ENCODE measurements around the gene CACNB1.

The CACNB1 gene

GRCh38 chr17:39209317-39210092, 12.0 kb upstream of the CACNB1 start (continued):
- TF ChIP-seq ZNF311 (tag by site-specific recombination; IDR thresholded peaks at IDR 0.05; ENCODE audit: borderline replicate concordance) (no peak), ZNF555 (tag by site-specific recombination; conservative IDR thresholded peaks at IDR 0.05) (no peak), RBAK (tag by site-specific recombination; IDR thresholded peaks at IDR 0.05) (no peak), ZNF324 (tag by site-specific recombination; IDR thresholded peaks at IDR 0.05) (no peak), ZNF18 (tag by site-specific recombination; IDR thresholded peaks at IDR 0.05) (peak; percentile 91), PRDM4 (tag by site-specific recombination; IDR thresholded peaks at IDR 0.05) (no peak), ZNF350 (tag by site-specific recombination; IDR thresholded peaks at IDR 0.05) (no peak), GLIS2 (tag by site-specific recombination; IDR thresholded peaks at IDR 0.05) (peak; percentile 74), PATZ1 (tag by site-specific recombination; IDR thresholded peaks at IDR 0.05) (peak; percentile 97), ZNF292 (tag by site-specific recombination; IDR thresholded peaks at IDR 0.05; ENCODE audit: borderline replicate concordance, low read depth) (no peak), ZNF518A (tag by site-specific recombination; conservative IDR thresholded peaks at IDR 0.05; ENCODE audit: low read depth) (no peak; the same call in 1 of the 2 replicates), MZF1 (tag by site-specific recombination; IDR thresholded peaks at IDR 0.05; ENCODE audit: borderline replicate concordance) (no peak), ZNF114 (tag by site-specific recombination; IDR thresholded peaks at IDR 0.05) (no peak), ZNF10 (tag by site-specific recombination; IDR thresholded peaks at IDR 0.05) (no peak), ZNF394 (tag by site-specific recombination; IDR thresholded peaks at IDR 0.05; ENCODE audit: borderline replicate concordance) (no peak), ZNF837 (tag by site-specific recombination; IDR thresholded peaks at IDR 0.05) (no peak), GLIS1 (tag by site-specific recombination; IDR thresholded peaks at IDR 0.05) (peak; percentile 55), ZNF175 (tag by site-specific recombination; IDR thresholded peaks at IDR 0.05) (no peak), ZNF26 (tag by site-specific recombination; IDR thresholded peaks at IDR 0.05) (no peak), ZIC2 (tag by site-specific recombination; IDR thresholded peaks at IDR 0.05) (peak; percentile 72; the same call in 1 of the 2 replicates), ZNF830 (tag by site-specific recombination; IDR thresholded peaks at IDR 0.05; ENCODE audit: low read depth) (no peak), ZNF24 (tag by site-specific recombination; IDR thresholded peaks at IDR 0.05) (peak; percentile 62; the same call in 1 of the 2 replicates), ZNF157 (tag by site-specific recombination; IDR thresholded peaks at IDR 0.05) (no peak), ZNF791 (tag by site-specific recombination; IDR thresholded peaks at IDR 0.05) (no peak), KLF1 (tag by site-specific recombination; IDR thresholded peaks at IDR 0.05) (peak; percentile 76), ZSCAN30 (tag by site-specific recombination; IDR thresholded peaks at IDR 0.05) (no peak), ZFP37 (tag by site-specific recombination; IDR thresholded peaks at IDR 0.05) (no peak), ZNF776 (tag by site-specific recombination; IDR thresholded peaks at IDR 0.05; ENCODE audit: borderline replicate concordance) (no peak)

Data from HEK293 (cell line).